HepG2 (cell line): ENCODE measurements around the gene APOBEC3C. TPM values are rescaled to one million over a fixed set of nuclear protein-coding genes. Genes with fewer than 3 reads are reported as not detected.

Source experiments
- ATAC-seq: fragments of 200-7000 bp; cut with Tn5 transposase; 3 replicates; pipeline ENCODE4 v1.9.1; 2020; ENCODE audit warnings: mild to moderate bottlenecking, moderate library complexity
- BruUV-seq: library from RNA; stranded (reverse); fragments of 400-500 nt; replicated peaks from 2 replicates; lab custom pipeline; 2021; lab: Mats Ljungman, UMichigan
- CTCF ChIA-PET: fragments of 300-600 bp; formaldehyde crosslinking; extraction: SDS; loops from one replicate; lab custom pipeline; 2021; ENCODE audit warnings: low total read pairs, inconsistent platforms, low intra/inter-chr PET ratio; lab: Yijun Ruan, JAX
- POLR2A ChIA-PET: fragments of 350-600 bp; sonication (Branson Sonifier 250); formaldehyde crosslinking; loops from one replicate; lab custom pipeline; 2020; ENCODE audit warnings: antibody characterized with exemption, inconsistent platforms; lab: Yijun Ruan, JAX
- DNase-seq: peaks from one replicate; pipeline ENCODE4 v3.0.0-alpha.2; 2015; ENCODE audit warnings: low spot score
- FAIRE-seq: peaks from 3 replicates; lab custom pipeline; 2011; peaks lifted over from hg19 to GRCh38; lab: Jason Lieb, UNC
- H2AFZ ChIP-seq: one replicate; pipeline ENCODE4 v1.6.1; 2011; ENCODE audit warnings: low read length, inconsistent platforms
- H3K27ac ChIP-seq: fragments of 300-600 bp; 3 replicates; pipeline ENCODE4 v1.8.0; 2011; ENCODE audit warnings: mixed run types, mild to moderate bottlenecking, mixed read lengths, low read length, inconsistent platforms; ENCODE audit not compliant: insufficient read depth; ENCODE audit errors: extremely low read length
- H3K27me3 ChIP-seq, 2 experiments: fragments of 200-600 bp in 1 of 2; 2 replicates in 1 of 2; 3 replicates in 1 of 2; pipeline versions ENCODE4 v1.6.0 to v1.8.0; 2011; ENCODE audit warnings: low read length in 2 of 2, mild to moderate bottlenecking in 2 of 2, moderate library complexity in 2 of 2, inconsistent platforms in 1 of 2; ENCODE audit not compliant: insufficient read depth in 2 of 2, control insufficient read depth in 1 of 2
- H3K36me3 ChIP-seq, 2 experiments: fragments of 200-600 bp in 1 of 2; replicated peaks in 1 of 2; 2 replicates in 1 of 2; 3 replicates in 1 of 2; pipeline versions ENCODE4 v1.5.1 to v1.8.0; 2011; ENCODE audit warnings: low read length in 2 of 2, inconsistent platforms in 1 of 2; ENCODE audit not compliant: insufficient read depth in 2 of 2, control insufficient read depth in 1 of 2
- H3K4me1 ChIP-seq: 2 replicates; pipeline ENCODE4 v1.5.1; 2012; ENCODE audit warnings: low read length, inconsistent platforms; ENCODE audit not compliant: insufficient read depth
- H3K4me2 ChIP-seq: 2 replicates; pipeline ENCODE4 v1.6.0; 2011; ENCODE audit warnings: low read depth, low read length, inconsistent platforms
- H3K4me3 ChIP-seq, 3 experiments: fragments of 200-600 bp in 1 of 3; sonication (generic), shearing (Covaris generic) in 1 of 3; replicated peaks in 1 of 3; 2 replicates each; pipeline ENCODE4 v1.5.1; 2011 to 2016; ENCODE audit warnings: low read length in 3 of 3, inconsistent platforms in 2 of 3, low read depth in 2 of 3, mild to moderate bottlenecking in 2 of 3, control low read depth in 1 of 3, mixed read lengths in 1 of 3; ENCODE audit not compliant: insufficient read depth in 1 of 3
- H3K79me2 ChIP-seq: one replicate; pipeline ENCODE4 v1.6.1; 2011; ENCODE audit warnings: low read length, inconsistent platforms; ENCODE audit not compliant: insufficient read depth
- H3K9ac ChIP-seq: 2 replicates; pipeline ENCODE4 v1.6.0; 2011; ENCODE audit warnings: mild to moderate bottlenecking, low read depth, low read length, inconsistent platforms; ENCODE audit not compliant: insufficient read depth
- H3K9me3 ChIP-seq: 2 replicates; pipeline ENCODE4 v1.5.1; 2012; ENCODE audit warnings: mild to moderate bottlenecking, low read length
- H4K20me1 ChIP-seq: 2 replicates; pipeline ENCODE4 v1.6.0; 2011; ENCODE audit warnings: inconsistent platforms, mild to moderate bottlenecking, low read length, moderate library complexity; ENCODE audit not compliant: insufficient read depth
- ATF7-NPFF ChIP-seq: sonication (generic); formaldehyde crosslinking; IDR thresholded peaks from 2 replicates; pipeline ENCODE4 v1.8.1; 2023; ENCODE audit warnings: mild to moderate bottlenecking, low read depth, missing genetic modification reagents, moderate library complexity
- DMAP1 ChIP-seq: IDR thresholded peaks from 2 replicates; pipeline ENCODE4 v1.6.1; 2016
- GFI1 ChIP-seq: sonication (generic); formaldehyde crosslinking; IDR thresholded peaks from 2 replicates; pipeline ENCODE4 v1.5.0; 2020; ENCODE audit warnings: missing genetic modification reagents, mild to moderate bottlenecking, borderline replicate concordance
- HOXD1 ChIP-seq: sonication (generic); formaldehyde crosslinking; IDR thresholded peaks from 2 replicates; pipeline ENCODE4 v1.5.0; 2020; ENCODE audit warnings: missing genetic modification reagents
- KDM5A ChIP-seq: fragments of 200-600 bp; sonication (generic); IDR thresholded peaks from 2 replicates; pipeline ENCODE4 v1.7.0; 2018; ENCODE audit warnings: antibody characterized with exemption, mild to moderate bottlenecking, low read length, borderline replicate concordance
- ZBTB33 ChIP-seq: sonication (generic); formaldehyde crosslinking; IDR thresholded peaks from 2 replicates; pipeline ENCODE4 v1.4.0; 2020; ENCODE audit warnings: missing genetic modification reagents
- ZBTB42 ChIP-seq: sonication (generic); formaldehyde crosslinking; IDR thresholded peaks from 2 replicates; pipeline ENCODE4 v1.5.0; 2020; ENCODE audit warnings: mild to moderate bottlenecking, missing genetic modification reagents
- ZFP91 ChIP-seq: sonication (generic); formaldehyde crosslinking; IDR thresholded peaks from 2 replicates; pipeline ENCODE4 v1.9.0; 2022; ENCODE audit warnings: missing genetic modification reagents, mild to moderate bottlenecking, borderline replicate concordance
- ZNF33A ChIP-seq: sonication (generic); formaldehyde crosslinking; IDR thresholded peaks from 2 replicates; pipeline ENCODE4 v1.5.1; 2020; ENCODE audit warnings: missing genetic modification reagents, mild to moderate bottlenecking, moderate library complexity, borderline replicate concordance
- ZNF451 ChIP-seq: sonication (generic); formaldehyde crosslinking; IDR thresholded peaks from 2 replicates; pipeline ENCODE4 v1.5.0; 2020; ENCODE audit warnings: mild to moderate bottlenecking, missing genetic modification reagents
- ZNF615 ChIP-seq: sonication (generic); formaldehyde crosslinking; IDR thresholded peaks from 2 replicates; pipeline ENCODE4 v1.5.0; 2020; ENCODE audit warnings: mild to moderate bottlenecking, missing genetic modification reagents, borderline replicate concordance
- ZNF616 ChIP-seq: sonication (generic); formaldehyde crosslinking; IDR thresholded peaks from 2 replicates; pipeline ENCODE4 v1.5.0; 2020; ENCODE audit warnings: low read depth, mild to moderate bottlenecking, missing genetic modification reagents
- ZNF740 ChIP-seq: sonication (generic); formaldehyde crosslinking; IDR thresholded peaks from 2 replicates; pipeline ENCODE4 v1.4.0; 2020; ENCODE audit warnings: missing genetic modification reagents
- ZNF768 ChIP-seq: sonication (generic); formaldehyde crosslinking; IDR thresholded peaks from 2 replicates; pipeline ENCODE4 v1.4.0; 2020; ENCODE audit warnings: missing genetic modification reagents
- ZNF788 ChIP-seq: sonication (generic); formaldehyde crosslinking; IDR thresholded peaks from 2 replicates; pipeline ENCODE4 v1.5.0; 2020; ENCODE audit warnings: mild to moderate bottlenecking, missing genetic modification reagents, borderline replicate concordance
- WGBS: methylation state at CpG from one replicate; pipeline ENCODE4 v1.1.6; 2017; ENCODE audit warnings: low lambda C conversion rate; 5-methylcytosine and 5-hydroxymethylcytosine counted together
- in situ Hi-C: cut with HindIII; loops from 2 replicates; pipeline ENCODE4 v1.10.0; 2017; ENCODE audit warnings: low pct_unique_long_range_greater_than_20kb; ENCODE audit not compliant: extremely low pct_ligation_motif_present
- intact Hi-C: fragments of 100-400 bp; cut with micrococcal nuclease; formaldehyde crosslinking; loops from one replicate; pipeline ENCODE4 v1.10.0; 2022; ENCODE audit not compliant: unreplicated experiment
- polyA plus RNA-seq, 8 experiments: library from polyadenylated mRNA; depleted of rRNA in 3 of 8; stranded (reverse) in 7 of 8; unstranded in 1 of 8; fragments of >200 nt; fragmentation: Illumina TruSeq in 4 of 8; extraction: Trizol in 4 of 8; gene quantifications; 2 replicates each; pipeline versions ENCODE4 v1.2.1 to v1.2.3, GENCODE V29; 2011 to 2016; ENCODE audit warnings: low read depth in 4 of 8, missing spikeins in 1 of 8, mixed read lengths in 1 of 8; ENCODE audit not compliant: insufficient read depth in 1 of 8
- total RNA-seq, 5 experiments: library from RNA; depleted of rRNA; stranded (reverse); fragments of >200 nt; fragmentation: Illumina TruSeq; extraction: Trizol; gene quantifications; 2 replicates each; pipeline ENCODE4 v1.2.3, GENCODE V29; 2016; ENCODE audit warnings: low read depth in 1 of 5

APOBEC3C gene
- total and polyA plus RNA-seq, 2 of the 13 experiments (the other 11 are each of a cell fraction or from before 2014, with no cell fraction given) = 8.9 to 27.6 TPM

GRCh38 chr22:38984224-38984623 lies 29.8 kb upstream of the APOBEC3C start:
- no peak for ATAC-seq
- Histone ChIP-seq H3K27ac (no peak overlapping the region), H3K4me3 (no peak overlapping the region), H3K36me3 (no peaks in the 10 kb centered on the region), H2AFZ (no peak overlapping the region), H3K27me3 (no peaks in the 10 kb centered on the region), H3K4me2 (no peak overlapping the region), H4K20me1 (no peaks in the 10 kb centered on the region), H3K9ac (no peak overlapping the region), H3K79me2 (no peaks in the 10 kb centered on the region), H3K4me1 (peaks cover 27% of the 10 kb centered on the region), H3K9me3 (no peaks in the 10 kb centered on the region)
- FAIRE-seq = no peak
- BruUV-seq = no TSS peak
- in situ Hi-C loops (no loop called here), intact Hi-C loops (no loop called here)
- POLR2A ChIA-PET = no interaction called here
- CTCF ChIA-PET = no interaction called here
- TF ChIP-seq ZNF616 (CRISPR knock-in tag) (no peak), ZNF451 (CRISPR knock-in tag) (no peak), ZFP91 (no peak), ZNF615 (CRISPR knock-in tag) (no peak), KDM5A (no peak), ZNF740 (CRISPR knock-in tag) (no peak), HOXD1 (CRISPR knock-in tag) (no peak), GFI1 (CRISPR knock-in tag) (no peak), ZBTB42 (CRISPR knock-in tag) (no peak), ATF7-NPFF (CRISPR knock-in tag) (no peak), ZNF33A (no peak), ZNF768 (CRISPR knock-in tag) (no peak), DMAP1 (CRISPR knock-in tag) (no peak), ZBTB33 (CRISPR knock-in tag) (no peak), ZNF788 (CRISPR knock-in tag) (no peak)
- 94% methylated on average over 2 of the region's 2 CpGs for WGBS
- no peak for DNase-seq
